Calu3 (cell line): Measurements from ENCODE around the gene CMC1. TPM values are rescaled to one million over a fixed set of nuclear protein-coding genes. Genes with fewer than 3 reads are reported as not detected.

Experiments used
- BruUV-seq: library from RNA; stranded (reverse); fragments of 400-500 nt; replicated peaks from 2 replicates; lab custom pipeline; 2021; lab: Mats Ljungman, UMichigan
- CTCF ChIA-PET: fragments of 300-600 bp; sonication (Branson Sonifier 250); formaldehyde crosslinking; loops from one replicate; lab custom pipeline; 2022; ENCODE audit warnings: antibody characterized with exemption; lab: Charles Lee
- DNase-seq: peaks from one replicate; pipeline ENCODE4 v3.0.0; 2022
- H3K27ac Mint-ChIP-seq: one replicate; pipeline ENCODE4 v1.8.0; 2022; ENCODE audit warnings: mixed read lengths; ENCODE audit not compliant: unreplicated experiment
- H3K27me3 Mint-ChIP-seq: one replicate; pipeline ENCODE4 v1.8.0; 2022; ENCODE audit warnings: mixed read lengths; ENCODE audit not compliant: unreplicated experiment
- H3K36me3 Mint-ChIP-seq: one replicate; pipeline ENCODE4 v1.8.0; 2022; ENCODE audit warnings: mild to moderate bottlenecking, moderate library complexity, mixed read lengths; ENCODE audit not compliant: insufficient read depth, unreplicated experiment
- H3K4me1 Mint-ChIP-seq: one replicate; pipeline ENCODE4 v1.8.0; 2022; ENCODE audit warnings: mild to moderate bottlenecking, low read depth, mixed read lengths; ENCODE audit not compliant: unreplicated experiment
- H3K4me3 Mint-ChIP-seq: one replicate; pipeline ENCODE4 v1.8.0; 2022; ENCODE audit warnings: mild to moderate bottlenecking, low read depth, moderate library complexity, mixed read lengths; ENCODE audit not compliant: unreplicated experiment
- H3K9me3 Mint-ChIP-seq: one replicate; pipeline ENCODE4 v1.8.0; 2022; ENCODE audit warnings: low read depth, mixed read lengths; ENCODE audit not compliant: unreplicated experiment
- CTCF ChIP-seq: fragments of 200-600 bp; IDR thresholded peaks from one replicate; pipeline ENCODE4 v1.8.0; 2022; ENCODE audit warnings: antibody characterized with exemption; ENCODE audit not compliant: unreplicated experiment
- intact Hi-C: fragments of 100-400 bp; cut with micrococcal nuclease; formaldehyde crosslinking; loops from one replicate; pipeline ENCODE4 v1.10.0; 2022; ENCODE audit not compliant: unreplicated experiment
- total RNA-seq: library from RNA; stranded (reverse); gene quantifications from 2 replicates; pipeline ENCODE4 v1.2.3, GENCODE V29; 2022

Gene CMC1
- total RNA-seq, 1 experiment from 2014 or later, result 32.0 TPM

- no peaks in the 10 kb centered on the region for H3K4me1 Mint-ChIP-seq
- TF ChIP-seq CTCF, result no peak
- no peaks in the 10 kb centered on the region for H3K27me3 Mint-ChIP-seq
- intact Hi-C loops, result no loop called here
- no peak overlapping the region for H3K4me3 Mint-ChIP-seq
- no peaks in the 10 kb centered on the region for H3K36me3 Mint-ChIP-seq
- no TSS peak for BruUV-seq
- H3K27ac Mint-ChIP-seq, result no peak overlapping the region
- no peaks in the 10 kb centered on the region for H3K9me3 Mint-ChIP-seq
- CTCF ChIA-PET, result no interaction called here
- DNase-seq, result no peak
Measured at GRCh38 chr3:28315711-28316110, 74.3 kb downstream of the CMC1 start.

- intact Hi-C loops, result no loop called here
- DNase-seq, result no peak
- Mint-ChIP-seq H3K4me1 (no peaks in the 10 kb centered on the region), H3K27me3 (no peaks in the 10 kb centered on the region), H3K4me3 (no peak overlapping the region), H3K27ac (no peak overlapping the region), H3K9me3 (no peaks in the 10 kb centered on the region), H3K36me3 (no peaks in the 10 kb centered on the region)
- no TSS peak for BruUV-seq
- no peak for TF ChIP-seq CTCF
- CTCF ChIA-PET, result no interaction called here
Measured at GRCh38 chr3:28316226-28316625, 74.8 kb downstream of the CMC1 start.

GRCh38 chr3:28317438-28318022 lies 76.1 kb downstream of the CMC1 start:
- H3K4me1 Mint-ChIP-seq, result no peaks in the 10 kb centered on the region
- DNase-seq, result peak; percentile 40
- H3K4me3 Mint-ChIP-seq, result no peak overlapping the region
- no peaks in the 10 kb centered on the region for H3K36me3 Mint-ChIP-seq
- CTCF ChIA-PET, result interaction anchor here (0.8 to 1.0 kb wide), 3 partner anchors 11 to 240 kb away, joined by 3 to 5 read pairs (median 4); partner anchors contain the start of genes AZI2 and ZCWPW2
- no peaks in the 10 kb centered on the region for H3K9me3 Mint-ChIP-seq
- intact Hi-C loops, result no loop called here
- TF ChIP-seq CTCF, result no peak
- no peaks in the 10 kb centered on the region for H3K27me3 Mint-ChIP-seq
- H3K27ac Mint-ChIP-seq, result no peak overlapping the region
- no TSS peak for BruUV-seq

GRCh38 chr3:28320981-28321380 lies 79.6 kb downstream of the CMC1 start:
- Mint-ChIP-seq H3K27ac (no peak overlapping the region), H3K36me3 (peaks cover 9% of the 10 kb centered on the region), H3K9me3 (no peaks in the 10 kb centered on the region), H3K4me3 (no peak overlapping the region), H3K27me3 (no peaks in the 10 kb centered on the region), H3K4me1 (no peaks in the 10 kb centered on the region)
- CTCF ChIA-PET, result no interaction called here
- BruUV-seq, result no TSS peak
- no peak for TF ChIP-seq CTCF
- no peak for DNase-seq
- intact Hi-C loops, result no loop called here
